Progenitor cell of endocrine pancreas (in vitro differentiated cells): ENCODE results near the gene ITGBL1. TPM values are rescaled to one million over a fixed set of nuclear protein-coding genes. Genes with fewer than 3 reads are reported as not detected.

Experiments
- DNase-seq: peaks from one replicate; pipeline ENCODE4 v3.0.0; 2021; ENCODE audit warnings: low spot score; ENCODE audit not compliant: unreplicated experiment
- H3K27ac Mint-ChIP-seq: 2 replicates; pipeline ENCODE4 v1.8.0; 2021; ENCODE audit warnings: mild to moderate bottlenecking, moderate library complexity, mixed read lengths
- H3K27me3 Mint-ChIP-seq: 2 replicates; pipeline ENCODE4 v1.8.0; 2021; ENCODE audit warnings: mixed read lengths
- H3K36me3 Mint-ChIP-seq: 2 replicates; pipeline ENCODE4 v1.8.0; 2022; ENCODE audit warnings: mixed read lengths; ENCODE audit not compliant: insufficient read depth
- H3K4me1 Mint-ChIP-seq: 2 replicates; pipeline ENCODE4 v1.8.0; 2021; ENCODE audit warnings: low read depth, mixed read lengths
- H3K4me3 Mint-ChIP-seq: 2 replicates; pipeline ENCODE4 v1.8.0; 2021; ENCODE audit warnings: low read depth, mild to moderate bottlenecking, moderate library complexity, mixed read lengths
- H3K9me3 Mint-ChIP-seq: 2 replicates; pipeline ENCODE4 v1.8.0; 2021; ENCODE audit warnings: low read depth, mixed read lengths
- total RNA-seq: library from RNA; stranded (reverse); gene quantifications from 2 replicates; pipeline ENCODE4 v1.2.1, GENCODE V29; 2021
- TF ChIP-seq, protein P1 (sequence below): fragments of 200-600 bp; sonication (generic); IDR thresholded peaks from one replicate; pipeline ENCODE4 v1.5.0; 2021; ENCODE audit warnings: antibody characterized with exemption, mild to moderate bottlenecking; ENCODE audit not compliant: unreplicated experiment

ITGBL1 gene
- total RNA-seq, 1 donor from 2014 or later = not detected

GRCh38 chr13:101579281-101579802 is 126.9 kb downstream of the ITGBL1 start:
- H3K27ac Mint-ChIP-seq = no peak overlapping the region
- H3K4me1 Mint-ChIP-seq = peaks cover 4% of the 10 kb centered on the region
- H3K36me3 Mint-ChIP-seq = no peaks in the 10 kb centered on the region
- TF ChIP-seq, protein P1, sequence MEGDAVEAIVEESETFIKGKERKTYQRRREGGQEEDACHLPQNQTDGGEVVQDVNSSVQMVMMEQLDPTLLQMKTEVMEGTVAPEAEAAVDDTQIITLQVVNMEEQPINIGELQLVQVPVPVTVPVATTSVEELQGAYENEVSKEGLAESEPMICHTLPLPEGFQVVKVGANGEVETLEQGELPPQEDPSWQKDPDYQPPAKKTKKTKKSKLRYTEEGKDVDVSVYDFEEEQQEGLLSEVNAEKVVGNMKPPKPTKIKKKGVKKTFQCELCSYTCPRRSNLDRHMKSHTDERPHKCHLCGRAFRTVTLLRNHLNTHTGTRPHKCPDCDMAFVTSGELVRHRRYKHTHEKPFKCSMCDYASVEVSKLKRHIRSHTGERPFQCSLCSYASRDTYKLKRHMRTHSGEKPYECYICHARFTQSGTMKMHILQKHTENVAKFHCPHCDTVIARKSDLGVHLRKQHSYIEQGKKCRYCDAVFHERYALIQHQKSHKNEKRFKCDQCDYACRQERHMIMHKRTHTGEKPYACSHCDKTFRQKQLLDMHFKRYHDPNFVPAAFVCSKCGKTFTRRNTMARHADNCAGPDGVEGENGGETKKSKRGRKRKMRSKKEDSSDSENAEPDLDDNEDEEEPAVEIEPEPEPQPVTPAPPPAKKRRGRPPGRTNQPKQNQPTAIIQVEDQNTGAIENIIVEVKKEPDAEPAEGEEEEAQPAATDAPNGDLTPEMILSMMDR = no peak
- H3K4me3 Mint-ChIP-seq = no peak overlapping the region
- H3K9me3 Mint-ChIP-seq = no peaks in the 10 kb centered on the region
- H3K27me3 Mint-ChIP-seq = no peaks in the 10 kb centered on the region
- DNase-seq = no peak

- Mint-ChIP-seq H3K27me3 (no peaks in the 10 kb centered on the region), H3K36me3 (no peaks in the 10 kb centered on the region), H3K4me3 (no peak overlapping the region), H3K4me1 (no peaks in the 10 kb centered on the region), H3K27ac (no peak overlapping the region), H3K9me3 (no peaks in the 10 kb centered on the region)
- TF ChIP-seq, protein P1 = no peak
- DNase-seq = no peak
Observed at GRCh38 chr13:101584331-101584730, 131.9 kb downstream of the ITGBL1 start.

GRCh38 chr13:101590479-101590878 is 138.0 kb downstream of the ITGBL1 start:
- Mint-ChIP-seq H3K4me3 (no peak overlapping the region), H3K36me3 (no peaks in the 10 kb centered on the region), H3K4me1 (peaks cover 4% of the 10 kb centered on the region), H3K27me3 (no peaks in the 10 kb centered on the region), H3K27ac (no peak overlapping the region), H3K9me3 (no peaks in the 10 kb centered on the region)
- no peak for DNase-seq
- TF ChIP-seq, protein P1 = no peak

- no peaks in the 10 kb centered on the region for H3K27me3 Mint-ChIP-seq
- H3K4me3 Mint-ChIP-seq = no peak overlapping the region
- TF ChIP-seq, protein P1 = no peak
- DNase-seq = no peak
- no peaks in the 10 kb centered on the region for H3K36me3 Mint-ChIP-seq
- no peak overlapping the region for H3K27ac Mint-ChIP-seq
- H3K4me1 Mint-ChIP-seq = peaks cover 4% of the 10 kb centered on the region
- H3K9me3 Mint-ChIP-seq = no peaks in the 10 kb centered on the region
Observed at GRCh38 chr13:101594936-101595335, 142.5 kb downstream of the ITGBL1 start.

DNA sequence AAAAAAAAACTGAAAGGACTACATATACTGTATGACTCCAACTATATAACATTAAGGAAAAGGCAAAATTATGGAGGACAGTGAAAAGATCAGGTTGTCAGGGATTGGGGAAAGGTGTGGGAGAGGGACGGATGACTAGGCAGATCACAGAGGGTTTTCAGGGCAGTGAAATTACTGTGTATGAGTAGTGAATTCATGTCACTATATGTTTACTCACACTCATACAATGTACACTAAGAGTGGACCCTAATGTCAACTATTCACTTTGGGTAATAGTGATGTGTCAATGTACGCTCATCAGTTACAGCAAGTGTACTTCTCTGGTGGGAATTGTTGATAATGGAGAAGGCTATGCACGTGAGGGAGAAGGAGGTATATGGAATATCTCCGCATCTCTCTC is 144.3 kb downstream of the ITGBL1 start:
- TF ChIP-seq, protein P1 = no peak
- no peaks in the 10 kb centered on the region for H3K27me3 Mint-ChIP-seq
- H3K9me3 Mint-ChIP-seq = no peaks in the 10 kb centered on the region
- no peaks in the 10 kb centered on the region for H3K4me1 Mint-ChIP-seq
- no peak overlapping the region for H3K27ac Mint-ChIP-seq
- no peaks in the 10 kb centered on the region for H3K36me3 Mint-ChIP-seq
- no peak for DNase-seq
- no peak overlapping the region for H3K4me3 Mint-ChIP-seq
